Omental fat pad (tissue), 4 donors: ENCODE data around the gene EPB41L4A. TPM values are rescaled to one million over a fixed set of nuclear protein-coding genes. Genes with fewer than 3 reads are reported as not detected.

Source experiments
- ATAC-seq: fragments of 150-250 bp; one replicate; pipeline ENCODE4 v1.9.1; 2016; ENCODE audit warnings: mild to moderate bottlenecking, moderate library complexity; ENCODE audit not compliant: low FRiP score
- DNase-seq: peaks from one replicate; pipeline ENCODE4 v3.0.0-alpha.2; 2019; ENCODE audit warnings: low spot score
- CTCF ChIP-seq, 3 donors: fragments of 450-650 bp; IDR thresholded peaks; one replicate each; pipeline ENCODE4 v1.5.1; 2016 to 2017; ENCODE audit warnings: antibody characterized with exemption in 3 of 3, mild to moderate bottlenecking in 3 of 3, moderate library complexity in 2 of 3
- total RNA-seq, 4 donors: library from RNA; depleted of rRNA; stranded (reverse); fragments of >200 nt; gene quantifications; one replicate each; pipeline ENCODE4 v1.1.0, GENCODE V29; 2016

Gene EPB41L4A
- total RNA-seq, 4 donors from 2014 or later = 17.8 to 64.3 (median 22.0) TPM

DNA sequence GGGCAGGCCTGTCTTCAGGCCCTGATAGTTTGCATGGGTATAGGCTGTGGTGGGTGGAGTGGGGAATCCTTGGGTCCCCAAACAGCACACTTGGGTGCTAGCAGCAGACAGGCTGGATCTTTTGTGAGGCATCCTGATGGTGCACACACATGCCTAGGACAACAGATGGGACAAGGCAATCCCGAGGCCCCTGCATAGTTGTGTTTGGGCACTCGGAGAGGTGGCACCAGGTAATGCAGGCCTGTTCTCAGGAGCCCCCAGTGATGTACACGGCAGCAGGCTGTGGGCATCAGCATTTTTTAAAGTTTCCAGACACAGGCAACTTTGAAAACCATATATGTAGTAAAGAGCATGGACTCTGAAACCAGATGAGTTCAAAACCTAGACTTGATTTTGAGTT, 65.4 kb downstream of the EPB41L4A start:
- no peak for ATAC-seq

DNA sequence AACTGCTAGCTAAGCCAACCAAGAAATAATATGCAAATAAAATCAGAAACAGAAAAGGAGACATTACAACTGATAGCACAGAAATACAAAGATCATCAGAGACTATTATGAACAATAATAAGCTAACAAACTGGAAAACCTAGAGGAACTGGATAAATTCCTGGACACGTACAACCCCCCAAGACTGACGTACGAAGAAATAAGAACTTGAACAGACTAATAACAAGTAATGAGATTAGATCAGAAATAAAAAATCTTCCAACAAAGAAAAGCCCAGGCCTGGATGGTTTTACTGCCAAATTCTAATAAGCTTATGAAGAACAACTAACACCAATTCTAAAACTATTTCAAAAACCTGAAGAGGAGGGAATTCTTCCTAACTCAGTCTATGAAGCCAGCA, 67.9 kb downstream of the EPB41L4A start:
- DNase-seq (no peak), ATAC-seq (no peak)
- no peak for TF ChIP-seq CTCF (IDR thresholded peaks at IDR 0.05)

More for the DNA sequence above, 65.4 kb downstream of the EPB41L4A start:
- no peak for DNase-seq
- no peak for TF ChIP-seq CTCF (IDR thresholded peaks at IDR 0.05)

DNA sequence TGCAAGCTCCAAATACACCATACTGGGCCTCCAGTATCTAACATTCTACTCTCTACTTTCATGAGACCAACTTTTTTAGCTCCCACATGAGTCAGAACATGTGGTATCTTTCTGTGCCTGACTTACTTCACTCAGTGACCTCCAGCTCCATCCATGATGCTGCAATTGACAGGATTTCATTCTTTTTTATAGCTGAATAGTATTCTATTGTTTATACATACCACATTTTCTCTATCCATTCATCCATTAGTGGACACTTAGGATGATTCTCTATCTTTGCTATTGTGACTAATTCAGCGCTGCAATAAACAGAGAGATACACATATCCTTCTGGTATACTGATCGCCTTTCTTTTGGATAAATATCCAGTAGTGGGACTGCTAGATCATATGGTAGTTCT, 68.5 kb downstream of the EPB41L4A start:
- no peak for DNase-seq
- ATAC-seq = no peak
- no peak for TF ChIP-seq CTCF (IDR thresholded peaks at IDR 0.05)

DNA sequence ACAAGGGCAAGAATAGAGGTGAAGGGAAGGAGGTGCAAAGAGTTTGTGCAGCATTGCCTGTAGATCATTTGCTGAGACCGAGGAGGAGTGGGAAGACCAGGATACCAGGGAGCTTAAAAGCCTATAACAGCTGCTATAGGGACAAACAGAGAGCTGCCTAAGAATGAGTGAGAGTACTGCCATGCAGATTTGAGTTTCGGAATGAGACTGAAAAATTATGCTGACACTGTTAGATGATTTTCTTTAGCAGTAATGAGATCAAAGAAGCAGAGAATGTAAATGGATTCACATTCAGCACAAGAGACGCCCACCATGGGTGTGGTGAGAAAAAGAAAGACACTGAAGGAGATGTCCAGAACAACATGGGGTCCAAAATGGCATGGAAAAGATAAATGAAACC, 69.7 kb downstream of the EPB41L4A start:
- no peak for TF ChIP-seq CTCF (IDR thresholded peaks at IDR 0.05)
- DNase-seq (no peak), ATAC-seq (no peak)

- no peak for ATAC-seq
- DNase-seq = no peak
- no peak for TF ChIP-seq CTCF (IDR thresholded peaks at IDR 0.05)
Observed at GRCh38 chr5:112348915-112349314, 70.2 kb downstream of the EPB41L4A start.

GRCh38 chr5:112348387-112348786, 70.7 kb downstream of the EPB41L4A start:
- ATAC-seq (no peak), DNase-seq (no peak)
- no peak for TF ChIP-seq CTCF (IDR thresholded peaks at IDR 0.05)

DNA sequence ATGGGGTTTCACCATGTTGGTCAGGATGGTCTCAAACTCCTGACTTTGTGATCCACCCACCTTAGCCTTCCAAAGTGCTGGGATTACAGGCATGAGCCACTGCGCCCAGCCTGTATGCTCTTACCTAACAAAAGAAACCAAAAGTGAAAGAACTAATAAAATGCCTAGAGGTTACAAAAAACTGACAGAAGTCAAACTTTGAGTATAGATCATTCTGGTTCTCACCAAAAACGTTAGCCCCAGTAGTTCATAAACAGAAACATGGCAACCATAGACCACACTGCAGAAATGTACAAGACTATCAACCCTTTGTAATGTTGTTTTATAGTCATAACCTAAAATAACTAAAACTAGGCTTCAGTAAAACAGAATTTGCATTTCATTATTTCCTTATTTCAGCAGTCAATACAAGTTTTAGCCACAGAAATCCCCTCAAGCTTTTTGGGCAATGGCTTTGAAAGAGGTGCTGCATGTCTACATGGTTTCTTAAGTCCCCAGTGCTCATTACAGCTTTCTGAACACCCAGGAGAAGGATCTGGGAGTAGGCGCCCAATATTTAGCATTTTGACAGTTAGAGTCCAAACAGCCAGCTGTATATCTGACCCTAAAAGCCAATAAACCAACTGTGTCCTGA, 72.5 kb downstream of the EPB41L4A start:
- ATAC-seq (no peak), DNase-seq (no peak)
- no peak for TF ChIP-seq CTCF (IDR thresholded peaks at IDR 0.05)
